GM19324 (cell line): ENCODE data around the gene LRRC7.

Experiments used
- ATAC-seq: cut with Tn5 transposase; IDR thresholded peaks from one replicate; pipeline ENCODE4 v1.9.1; 2021; ENCODE audit warnings: mild to moderate bottlenecking, moderate library complexity; ENCODE audit not compliant: unreplicated experiment, low FRiP score

The LRRC7 gene

DNA sequence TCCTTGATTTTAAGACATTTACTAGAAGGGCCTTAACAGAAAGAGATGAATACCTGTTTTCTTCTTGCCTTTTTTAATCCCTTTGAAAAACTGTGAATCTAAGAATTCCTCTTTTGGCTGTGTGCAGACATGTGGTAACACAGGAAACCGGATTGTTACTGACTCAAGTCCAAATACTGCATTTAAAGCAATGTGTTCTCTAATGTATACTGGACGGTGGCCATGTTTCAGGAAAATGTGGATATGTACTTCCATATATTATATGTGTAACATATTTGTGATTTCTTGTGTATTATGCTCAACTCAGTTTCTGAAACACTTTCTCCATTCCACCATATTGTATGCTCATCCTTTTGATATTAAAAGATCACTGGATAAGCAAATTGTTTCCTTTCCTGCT is 185.1 kb downstream of the LRRC7 start:
- ATAC-seq = no peak

DNA sequence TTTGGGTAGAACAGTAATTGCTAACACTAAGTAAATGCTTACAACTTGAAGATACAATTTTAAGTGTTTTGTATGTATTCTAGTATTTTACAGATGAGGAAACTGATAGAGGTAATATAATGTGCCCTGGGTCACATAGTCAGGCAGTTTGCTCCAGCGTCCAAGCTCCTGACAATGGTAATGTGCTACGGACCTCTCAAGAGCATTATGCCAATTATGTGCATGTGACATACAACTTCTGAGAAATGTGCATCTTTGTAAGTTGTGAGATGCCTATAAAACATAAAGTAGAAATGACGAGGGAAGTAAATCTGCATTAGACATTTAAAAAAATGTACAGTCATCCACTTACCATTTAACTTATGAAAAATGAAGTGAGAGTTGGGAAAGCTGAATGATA is 186.8 kb downstream of the LRRC7 start:
- ATAC-seq = no peak

DNA sequence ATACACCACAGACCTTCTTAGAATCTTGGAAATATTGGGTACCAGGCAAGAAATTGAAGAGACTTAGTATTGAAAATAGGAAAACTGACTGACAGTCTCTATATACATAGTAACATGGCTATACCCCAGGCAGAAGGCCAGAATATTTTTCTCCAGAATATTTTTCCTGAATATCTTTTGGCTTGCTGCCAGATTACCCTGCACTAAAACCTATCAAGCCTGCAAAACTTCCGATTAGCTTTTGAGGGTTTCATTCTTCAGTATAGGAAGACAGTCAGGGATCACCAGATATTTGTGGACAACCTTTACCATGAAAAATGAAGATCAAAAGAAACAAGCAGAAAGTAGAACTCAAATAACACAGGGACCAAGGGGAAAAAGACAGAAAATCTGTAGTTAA is 187.9 kb downstream of the LRRC7 start:
- ATAC-seq = no peak

DNA sequence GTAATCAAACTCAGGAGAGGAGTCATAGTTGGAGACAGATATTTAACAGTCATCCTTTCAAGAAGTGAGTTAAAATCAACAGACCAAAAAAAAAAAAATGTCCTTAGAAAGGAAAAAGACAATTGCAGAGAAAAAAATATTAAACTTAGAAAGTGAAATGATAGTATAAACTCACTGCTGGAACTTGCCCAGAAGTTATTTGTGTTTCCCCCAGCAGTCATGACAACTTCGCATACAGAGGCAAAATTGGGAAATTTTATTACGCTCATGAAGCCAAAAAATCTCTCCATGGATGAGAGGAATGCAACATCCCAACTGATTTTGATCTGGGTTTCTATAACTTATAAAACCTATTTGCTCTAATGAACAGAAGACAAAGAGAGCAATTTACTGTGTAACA is 198.2 kb downstream of the LRRC7 start:
- no peak for ATAC-seq

DNA sequence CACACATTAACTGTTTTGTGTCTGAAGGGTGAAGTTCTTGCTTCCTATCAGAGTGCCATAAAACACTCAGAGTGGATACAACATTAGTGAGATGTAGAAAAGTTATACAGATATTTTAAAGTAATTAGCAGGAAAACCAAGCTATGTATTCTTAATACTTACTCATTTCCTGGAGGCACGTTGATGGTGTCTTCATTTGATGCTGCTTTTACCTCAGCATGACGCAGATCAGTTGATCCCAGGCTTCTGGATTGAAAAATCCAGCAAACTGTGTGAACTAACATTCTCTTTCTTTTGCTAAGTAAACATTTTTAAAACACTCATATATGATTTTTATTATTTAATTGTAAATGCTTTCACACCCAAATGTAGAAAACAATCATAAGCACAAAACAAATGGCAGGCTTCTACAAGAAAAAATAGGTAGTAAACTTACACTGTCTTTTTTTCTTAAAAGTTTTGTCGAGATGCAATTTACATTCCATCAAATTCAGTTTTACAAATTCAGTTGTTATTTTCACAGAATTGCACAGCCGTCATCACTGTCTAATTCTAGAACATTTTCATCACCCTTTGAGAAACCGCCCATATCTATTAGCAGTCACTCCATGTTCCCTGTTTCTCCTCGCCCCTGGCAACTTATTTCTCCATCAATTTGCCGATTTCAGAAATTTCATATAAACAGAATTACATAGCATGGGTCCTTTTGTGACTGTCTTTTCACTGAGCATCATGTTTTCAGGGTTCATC is 198.9 kb downstream of the LRRC7 start:
- no peak for ATAC-seq

GRCh38 chr1:69776555-69776954 is 208.8 kb downstream of the LRRC7 start:
- no peak for ATAC-seq

DNA sequence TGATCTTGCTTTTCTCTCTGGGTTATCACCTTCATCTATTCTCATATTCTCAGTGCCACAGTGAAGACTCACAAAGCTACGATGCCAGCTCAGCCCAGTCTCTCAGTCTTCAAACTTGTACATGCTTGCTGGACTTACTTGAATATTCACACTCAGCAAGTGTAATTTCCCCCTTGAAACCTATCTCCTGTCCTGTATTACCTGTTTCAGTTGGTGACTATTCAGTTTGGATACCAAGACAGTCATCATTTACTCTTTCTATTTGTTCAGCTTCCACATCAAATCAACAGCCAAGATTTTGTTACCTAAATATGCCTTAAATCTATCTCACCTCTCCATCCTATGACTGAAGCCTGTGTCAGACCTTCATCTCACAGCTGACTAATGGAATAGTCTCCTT is 209.7 kb downstream of the LRRC7 start:
- no peak for ATAC-seq

- ATAC-seq = no peak
Observed at GRCh38 chr1:69777971-69778370, 210.2 kb downstream of the LRRC7 start.

DNA sequence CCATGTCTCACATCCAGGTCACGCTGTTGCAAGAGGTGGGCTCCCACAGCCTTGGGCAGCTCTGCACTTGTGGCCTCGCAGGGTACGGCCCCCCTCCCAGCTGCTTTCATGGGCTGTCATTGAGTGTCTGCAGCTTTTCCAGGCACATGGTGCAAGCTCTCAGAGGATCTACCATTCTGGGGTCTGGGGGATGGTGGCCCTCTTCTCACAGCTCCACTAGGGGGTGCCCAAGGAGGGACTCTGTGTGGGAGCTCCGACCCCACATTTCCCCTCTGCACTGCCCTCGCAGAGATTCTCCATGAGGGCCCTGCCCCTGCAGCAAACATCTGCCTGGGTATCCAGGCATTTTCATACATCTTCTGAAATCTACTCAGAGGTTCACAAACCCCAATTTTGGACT is 219.4 kb downstream of the LRRC7 start:
- no peak for ATAC-seq

DNA sequence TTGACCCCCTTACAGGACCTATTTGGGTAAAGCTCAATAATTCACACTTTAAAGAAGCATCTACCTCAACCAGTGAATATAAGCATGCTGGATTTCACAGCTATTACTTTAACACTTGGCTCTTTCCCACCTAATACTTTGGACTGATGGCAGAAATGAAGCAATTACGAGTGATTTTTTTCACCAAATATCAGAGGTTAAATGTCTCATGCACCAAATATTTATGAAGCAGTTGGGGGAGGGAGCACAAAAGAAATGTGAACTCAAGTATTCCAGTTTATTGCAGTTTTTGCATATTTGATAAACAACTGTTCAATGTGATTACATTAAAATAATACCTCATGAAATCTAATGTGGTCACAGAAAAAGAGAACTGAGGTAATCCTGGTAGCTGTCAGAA is 223.6 kb downstream of the LRRC7 start:
- ATAC-seq = no peak

DNA sequence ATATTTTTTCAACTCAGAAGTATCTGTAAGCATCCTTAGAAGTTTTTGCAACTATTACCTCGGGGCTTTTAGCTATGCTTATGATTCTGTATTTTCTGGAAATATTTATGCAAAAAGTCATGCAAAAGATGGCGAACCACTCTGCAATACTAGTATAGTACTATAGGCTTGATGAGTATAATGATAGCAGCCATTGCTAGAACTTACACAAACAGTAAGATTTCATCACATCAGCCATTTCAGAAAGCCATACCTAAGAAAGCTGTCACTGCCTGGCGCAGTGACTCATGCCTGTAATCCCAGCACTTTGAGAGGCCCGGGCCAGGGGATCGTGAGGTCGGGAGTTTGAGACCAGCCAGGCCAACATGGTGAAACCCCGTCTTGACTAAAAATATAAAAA is 227.1 kb downstream of the LRRC7 start:
- no peak for ATAC-seq

DNA sequence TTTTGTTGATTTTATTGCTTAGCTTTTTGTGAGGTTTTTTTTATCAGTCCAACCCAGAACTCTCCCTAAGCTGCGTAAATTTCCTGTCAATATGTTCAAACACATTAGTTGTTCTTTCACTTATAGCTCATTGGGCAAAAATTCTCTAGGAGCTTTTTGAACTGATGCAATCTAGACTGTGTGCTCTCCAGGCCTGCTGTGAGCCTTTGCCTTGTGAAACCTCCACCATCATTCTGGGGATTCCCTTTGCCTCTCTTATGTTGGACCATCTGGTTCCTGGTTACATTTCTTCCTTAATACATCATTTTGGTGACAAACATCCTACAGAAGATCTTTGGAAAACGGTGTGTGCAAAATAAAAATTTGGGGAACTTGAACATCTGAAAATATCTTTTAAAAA is 247.2 kb downstream of the LRRC7 start:
- no peak for ATAC-seq

GRCh38 chr1:69824932-69825331 is 257.2 kb downstream of the LRRC7 start:
- no peak for ATAC-seq

GRCh38 chr1:69827732-69828131 is 260.0 kb downstream of the LRRC7 start:
- no peak for ATAC-seq

- ATAC-seq = no peak
Observed at GRCh38 chr1:69833536-69833935, 265.8 kb downstream of the LRRC7 start.

GRCh38 chr1:69834336-69834735 is 266.6 kb downstream of the LRRC7 start:
- ATAC-seq = no peak

GRCh38 chr1:69835955-69836354 is 268.2 kb downstream of the LRRC7 start:
- no peak for ATAC-seq

GRCh38 chr1:69836971-69837636 is 269.4 kb downstream of the LRRC7 start:
- no peak for ATAC-seq

DNA sequence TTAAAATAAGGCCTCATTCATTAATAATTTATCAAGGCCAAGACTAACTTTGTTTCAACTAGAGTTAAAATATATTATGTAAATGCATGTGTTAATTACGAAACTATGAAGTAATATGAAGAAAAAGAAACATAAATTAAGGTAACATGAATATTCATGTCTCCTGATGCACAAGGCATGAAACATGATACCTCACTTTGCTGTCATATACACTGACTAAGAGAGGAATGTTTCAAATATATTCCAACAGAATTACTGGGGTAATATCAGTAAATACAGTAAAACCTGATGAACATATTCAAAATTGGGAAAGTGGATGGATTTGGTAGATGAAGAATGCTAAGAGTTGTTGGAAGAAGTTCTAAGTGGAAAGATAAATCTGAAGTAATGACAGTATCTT is 274.6 kb downstream of the LRRC7 start:
- ATAC-seq = no peak

DNA sequence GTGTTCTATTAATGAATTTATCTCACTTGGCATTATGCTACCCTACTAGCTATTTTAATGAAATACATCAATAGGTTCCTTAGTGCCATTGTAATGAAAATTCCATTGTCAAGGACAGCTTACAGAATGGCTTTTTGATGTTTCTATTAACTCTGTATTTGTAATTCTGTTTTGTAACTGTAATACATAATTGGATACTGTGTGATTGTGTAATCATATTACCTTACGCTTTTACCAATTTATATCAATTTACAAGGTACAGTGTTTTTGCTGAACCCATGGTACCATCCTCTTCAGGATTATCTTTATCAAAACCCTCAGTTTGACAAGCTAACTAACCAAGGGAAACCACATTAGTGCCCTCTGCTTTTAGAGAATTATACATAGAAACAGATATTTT is 277.9 kb downstream of the LRRC7 start:
- ATAC-seq = no peak

GRCh38 chr1:69846267-69846666 is 278.5 kb downstream of the LRRC7 start:
- no peak for ATAC-seq

GRCh38 chr1:69847670-69848069 is 279.9 kb downstream of the LRRC7 start:
- ATAC-seq = no peak
